ENCODE measurements around the gene WWC2.
"Not testable (repeated sequence)": the region's sequence is repeated elsewhere in the genome, so short reads cannot be mapped to it uniquely, and the experiment has no call there.

Gene WWC2

GRCh38 chr4:183147196-183147595 is 48.1 kb downstream of the WWC2 start:
- Histone ChIP-seq H3K4me1 (ENCODE audit: control insufficient read depth in 1 of 2, insufficient read depth in 1 of 2, low read depth in 1 of 2, low read length in 1 of 2) (no peaks in the 10 kb centered on the region), H3K27ac (no peak overlapping the region)
- TF ChIP-seq CTCF (IDR thresholded peaks at IDR 0.05), result no peak

GRCh38 chr4:183147983-183148382 is 48.9 kb downstream of the WWC2 start:
- no peaks in the 10 kb centered on the region for H3K27me3 ChIP-seq
- no peaks in the 10 kb centered on the region for H3K36me3 ChIP-seq
- no peaks in the 10 kb centered on the region for H3K4me1 ChIP-seq (ENCODE audit: control insufficient read depth in 1 of 2, insufficient read depth in 1 of 2, low read depth in 1 of 2, low read length in 1 of 2)
- no peak overlapping the region for H3K4me3 ChIP-seq (ENCODE audit: low read depth in 1 of 2, low read length in 1 of 2)
- no peak for TF ChIP-seq CTCF (IDR thresholded peaks at IDR 0.05)
- H3K9me3 ChIP-seq, result no peaks in the 10 kb centered on the region
- H3K27ac ChIP-seq, result no peak overlapping the region

More at GRCh38 chr4:183147196-183147595, 48.1 kb downstream of the WWC2 start:
- H3K36me3 ChIP-seq, result no peaks in the 10 kb centered on the region
- no peak overlapping the region for H3K4me3 ChIP-seq (ENCODE audit: low read depth in 1 of 2, low read length in 1 of 2)
- H3K9me3 ChIP-seq, result no peaks in the 10 kb centered on the region
- H3K27me3 ChIP-seq, result no peaks in the 10 kb centered on the region

GRCh38 chr4:183149616-183150539 is 50.8 kb downstream of the WWC2 start:
- H3K27me3 ChIP-seq, result no peaks in the 10 kb centered on the region
- no peaks in the 10 kb centered on the region for H3K4me1 ChIP-seq (ENCODE audit: control insufficient read depth in 1 of 2, insufficient read depth in 1 of 2, low read depth in 1 of 2, low read length in 1 of 2)
- no peaks in the 10 kb centered on the region for H3K36me3 ChIP-seq
- H3K4me3 ChIP-seq (ENCODE audit: low read depth in 1 of 2, low read length in 1 of 2), result no peak overlapping the region
- H3K9me3 ChIP-seq, result no peaks in the 10 kb centered on the region
- no peak for TF ChIP-seq CTCF (IDR thresholded peaks at IDR 0.05)
- no peak overlapping the region for H3K27ac ChIP-seq

- not testable (repeated sequence) for H3K27me3 ChIP-seq
Observed at GRCh38 chr4:183150664-183151063, 51.6 kb downstream of the WWC2 start.

GRCh38 chr4:183152232-183152631 is 53.2 kb downstream of the WWC2 start:
- not testable (repeated sequence) for H3K9me3 ChIP-seq; H3K36me3 ChIP-seq; H3K4me1 ChIP-seq (ENCODE audit: control insufficient read depth in 1 of 2, insufficient read depth in 1 of 2, low read depth in 1 of 2, low read length in 1 of 2); H3K4me3 ChIP-seq (ENCODE audit: low read depth in 1 of 2, low read length in 1 of 2); H3K27ac ChIP-seq; H3K27me3 ChIP-seq

More at GRCh38 chr4:183150664-183151063, 51.6 kb downstream of the WWC2 start:
- not testable (repeated sequence) for H3K27ac ChIP-seq; H3K9me3 ChIP-seq; H3K4me1 ChIP-seq (ENCODE audit: control insufficient read depth in 1 of 2, insufficient read depth in 1 of 2, low read depth in 1 of 2, low read length in 1 of 2); H3K4me3 ChIP-seq (ENCODE audit: low read depth in 1 of 2, low read length in 1 of 2); H3K36me3 ChIP-seq

- no peak overlapping the region for H3K27ac ChIP-seq
- no peak for TF ChIP-seq CTCF (IDR thresholded peaks at IDR 0.05)
- H3K9me3 ChIP-seq, result no peaks in the 10 kb centered on the region
- H3K4me3 ChIP-seq (ENCODE audit: low read depth in 1 of 2, low read length in 1 of 2), result no peak overlapping the region
- H3K27me3 ChIP-seq, result no peaks in the 10 kb centered on the region
- H3K4me1 ChIP-seq (ENCODE audit: control insufficient read depth in 1 of 2, insufficient read depth in 1 of 2, low read depth in 1 of 2, low read length in 1 of 2), result no peaks in the 10 kb centered on the region
- no peaks in the 10 kb centered on the region for H3K36me3 ChIP-seq
Observed at GRCh38 chr4:183153190-183153916, 54.3 kb downstream of the WWC2 start.

Data from neutrophil (primary cell).